Smooth muscle cell of the pulmonary artery (primary cell): ENCODE results near the gene GPR137. TPM values are rescaled to one million over a fixed set of nuclear protein-coding genes. Genes with fewer than 3 reads are reported as not detected.

Experiments
- total RNA-seq: library from RNA; depleted of rRNA; stranded (reverse); fragments of >200 nt; gene quantifications from 2 replicates; pipeline ENCODE4 v1.2.3, GENCODE V29; 2014

Gene GPR137
- 14.8 and 15.1 TPM in 2 replicates for total RNA-seq

GRCh38 chr11:64284962-64285884 is at the start of gene GPR137:
Gene GPR137, plus strand, starts transcription at chr11:64285848. Its CDS starts 677 bp downstream, at chr11:64286525.

GRCh38 chr11:64240435-64241240 is 45.0 kb upstream of the GPR137 start, which contains the start of gene FKBP2:
Gene FKBP2, plus strand, starts transcription at chr11:64241095. Its CDS starts 1,293 bp downstream, at chr11:64242388.

GRCh38 chr11:64246871-64247728 is 38.5 kb upstream of the GPR137 start, which contains the start of gene PPP1R14B:
Gene PPP1R14B, minus strand, starts transcription at chr11:64246943. Its CDS starts 270 bp downstream, at chr11:64246673.

GRCh38 chr11:64251016-64251752 is 34.5 kb upstream of the GPR137 start, which contains the start of gene PLCB3:
Gene PLCB3, plus strand, starts transcription at chr11:64251530. Its CDS starts 120 bp downstream, at chr11:64251650.

GRCh38 chr11:64284048-64284961 is 1.3 kb upstream of the GPR137 start, which contains the start of gene BAD:
Gene BAD, minus strand, starts transcription at chr11:64284665. Its CDS starts 297 bp downstream, at chr11:64284368.

DNA sequence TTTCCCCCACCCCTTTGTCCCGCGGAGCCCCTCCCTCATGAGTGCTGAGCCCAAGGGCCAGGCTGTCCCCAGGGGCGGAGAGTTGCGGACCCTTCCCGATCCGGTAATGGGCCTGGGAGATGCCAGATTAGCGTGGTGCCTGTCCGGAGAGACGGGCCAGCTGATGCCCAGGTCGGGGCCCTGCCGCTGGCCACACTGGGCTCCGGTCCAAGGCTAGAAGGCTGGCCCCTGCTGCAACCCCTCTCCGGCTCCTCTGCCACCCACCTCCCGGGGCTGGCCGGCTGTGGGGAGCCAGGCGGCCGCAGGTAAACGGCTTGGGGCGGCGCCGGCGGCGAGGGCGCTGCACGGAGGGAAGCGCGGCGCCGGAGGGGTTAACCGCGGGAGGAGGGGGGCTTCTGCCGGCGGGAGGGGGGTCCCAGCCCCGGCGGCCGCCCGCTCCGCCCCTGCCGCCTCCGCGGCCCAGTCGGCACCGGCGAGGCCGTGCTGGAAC is 5.7 kb downstream of the GPR137 start, which contains the start of gene KCNK4:
TSS of gene KCNK4 (plus strand) at position 41 of the 490 bp plus-strand sequence. CDS start 1,717 bp downstream, outside the sequence.

DNA sequence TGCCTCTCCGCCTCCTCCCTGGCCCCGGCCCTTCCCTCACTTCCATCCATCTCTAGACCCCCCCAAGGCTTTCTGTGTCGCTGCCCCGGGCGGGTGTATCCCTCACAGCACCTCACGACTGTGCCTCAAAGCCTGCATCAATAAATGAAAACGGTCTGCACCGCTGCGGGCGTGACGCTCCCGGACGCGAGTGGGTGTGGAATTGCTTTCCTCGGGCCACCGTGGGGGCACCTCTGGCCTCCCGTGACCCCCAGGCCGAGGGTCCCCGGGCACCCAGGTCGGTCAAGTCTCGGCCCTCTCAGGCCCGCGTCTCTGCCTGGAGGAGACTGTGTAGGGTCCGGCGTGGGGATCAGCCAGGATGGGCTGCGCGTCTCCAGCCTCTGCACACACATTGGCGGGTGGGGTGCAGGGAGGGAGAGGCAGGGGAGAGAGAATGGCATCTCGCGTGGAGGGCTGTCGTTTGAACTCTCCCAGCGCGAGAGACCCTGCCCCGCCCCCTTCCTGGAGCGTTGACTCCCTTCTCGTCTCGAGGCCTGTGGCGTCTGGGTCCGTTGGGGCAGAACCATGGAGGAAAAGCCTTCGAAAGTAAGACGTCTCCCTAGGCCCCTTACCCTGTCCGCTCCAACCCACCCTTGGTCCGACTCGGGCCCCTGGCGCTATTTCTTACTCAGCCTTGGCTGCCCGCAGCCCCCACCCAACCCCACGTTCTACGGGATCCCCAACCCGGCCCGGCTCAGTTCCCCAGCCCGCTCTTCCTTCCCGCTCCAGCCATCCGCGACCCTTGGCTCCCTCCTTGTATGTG is 14.4 kb downstream of the GPR137 start, which contains the start of gene CATSPERZ:
TSS of gene CATSPERZ (plus strand) at position 512 of the 802 bp plus-strand sequence. CDS start at position 565, 53 bp downstream.

GRCh38 chr11:64305075-64305690 is 19.5 kb downstream of the GPR137 start, which contains the start of gene ESRRA:
Gene ESRRA, plus strand, starts transcription at chr11:64305524. Its CDS starts 1,656 bp downstream, at chr11:64307180.

DNA sequence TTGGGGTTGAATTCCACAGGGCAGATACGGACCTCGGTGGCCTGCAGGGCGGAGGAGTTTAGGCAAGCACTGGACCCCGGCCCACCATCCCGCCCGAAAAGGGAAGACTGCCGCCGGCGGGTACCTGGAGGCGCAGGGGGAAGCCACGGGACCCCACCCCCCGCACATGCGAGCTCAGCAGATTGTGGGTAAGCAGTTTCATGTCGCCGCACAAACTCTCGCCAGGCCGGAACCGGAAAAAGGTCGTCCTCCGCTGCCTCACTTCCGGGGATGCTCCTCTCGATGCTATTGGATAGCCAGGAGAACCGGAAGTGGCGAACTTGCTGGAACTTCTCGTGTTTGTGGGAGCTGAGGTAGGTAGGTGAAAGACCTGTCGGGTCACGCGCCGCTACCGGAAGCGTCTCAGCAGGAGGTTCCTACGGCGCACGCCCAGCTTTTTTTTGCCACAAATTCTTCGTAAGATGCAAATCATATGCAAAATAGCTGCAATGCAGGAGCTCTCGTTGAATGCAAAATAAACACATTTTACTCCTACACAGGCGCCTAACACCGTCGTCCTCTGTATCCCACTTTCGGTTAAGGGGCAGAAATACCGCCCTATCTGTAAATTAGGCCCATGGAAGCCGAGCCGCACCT is 31.8 kb downstream of the GPR137 start, which contains the start of gene TRMT112:
TSS of gene TRMT112 (minus strand) at position 235 of the 636 bp plus-strand sequence. CDS start at position 202, 33 bp downstream.

DNA sequence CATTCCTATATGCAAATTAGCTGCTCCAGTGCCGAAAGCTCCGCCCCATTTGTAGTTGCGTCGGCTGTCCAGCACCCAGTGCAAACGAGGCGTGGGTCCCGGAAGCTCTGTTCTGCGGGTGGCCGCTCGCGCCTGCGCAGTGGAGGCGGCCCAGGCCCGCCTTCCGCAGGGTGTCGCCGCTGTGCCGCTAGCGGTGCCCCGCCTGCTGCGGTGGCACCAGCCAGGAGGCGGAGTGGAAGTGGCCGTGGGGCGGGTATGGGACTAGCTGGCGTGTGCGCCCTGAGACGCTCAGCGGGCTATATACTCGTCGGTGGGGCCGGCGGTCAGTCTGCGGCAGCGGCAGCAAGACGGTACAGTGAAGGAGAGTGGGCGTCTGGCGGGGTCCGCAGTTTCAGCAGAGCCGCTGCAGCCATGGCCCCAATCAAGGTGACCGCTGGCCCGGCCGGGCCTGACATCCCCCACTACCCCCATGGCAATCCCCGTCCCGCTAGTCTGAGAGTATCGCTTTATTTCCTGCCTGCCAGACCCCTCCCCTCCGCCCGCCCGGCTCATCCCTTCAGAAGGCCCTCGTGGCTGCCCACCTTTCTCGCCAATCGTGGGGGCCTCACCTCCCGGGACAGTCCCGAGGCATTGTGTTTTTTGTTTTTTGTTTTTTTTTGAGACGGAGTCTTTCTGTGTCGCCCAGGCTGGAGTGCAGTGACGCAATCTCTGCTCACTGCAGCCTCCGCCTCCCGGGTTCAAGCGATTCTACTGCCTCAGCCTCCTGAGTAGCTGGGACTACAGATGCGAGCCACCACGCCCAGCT is 32.5 kb downstream of the GPR137 start, which contains the start of gene PRDX5:
TSS of gene PRDX5 (plus strand) at position 161 of the 805 bp plus-strand sequence. CDS start at position 256, 95 bp downstream.

Other genes starting within 250 kb of the GPR137 start
- gene FLRT1, start 249.9 kb upstream of the GPR137 start, total RNA-seq: 0.03 and 0.07 TPM in 2 replicates
- 12.6 and 19.2 TPM in 2 replicates for gene MACROD1, start 119.7 kb upstream of the GPR137 start, total RNA-seq
- 111 and 134 TPM in 2 replicates for gene STIP1, start 99.7 kb upstream of the GPR137 start, total RNA-seq
- gene FERMT3, start 79.1 kb upstream of the GPR137 start, total RNA-seq: 4.1 and 21.1 TPM in 2 replicates
- 26.2 and 30.4 TPM in 2 replicates for gene TRPT1, start 59.7 kb upstream of the GPR137 start, total RNA-seq
- 46.1 and 50.8 TPM in 2 replicates for gene NUDT22, start 59.6 kb upstream of the GPR137 start, total RNA-seq
- 13.2 and 14.5 TPM in 2 replicates for gene DNAJC4, start 55.3 kb upstream of the GPR137 start, total RNA-seq
- 54.3 and 83.2 TPM in 2 replicates for gene VEGFB, start 51.3 kb upstream of the GPR137 start, total RNA-seq
- 80.7 and 81.8 TPM in 2 replicates for gene FKBP2, start 44.8 kb upstream of the GPR137 start, total RNA-seq
- gene PPP1R14B, start 38.9 kb upstream of the GPR137 start, total RNA-seq: 144 and 186 TPM in 2 replicates
- 39.9 and 51.0 TPM in 2 replicates for gene PLCB3, start 34.3 kb upstream of the GPR137 start, total RNA-seq
- 52.2 and 56.6 TPM in 2 replicates for gene BAD, start 1.2 kb upstream of the GPR137 start, total RNA-seq
- 0.13 and 0.20 TPM in 2 replicates for gene KCNK4, start 5.5 kb downstream of the GPR137 start, total RNA-seq
- gene CATSPERZ, start 14.5 kb downstream of the GPR137 start, total RNA-seq: not detected in 2 replicates
- 26.0 and 31.1 TPM in 2 replicates for gene ESRRA, start 19.7 kb downstream of the GPR137 start, total RNA-seq
- gene TRMT112, start 31.7 kb downstream of the GPR137 start, total RNA-seq: 150 and 180 TPM in 2 replicates
- gene PRDX5, start 32.3 kb downstream of the GPR137 start, total RNA-seq: 148 and 174 TPM in 2 replicates
- 0.85 and 1.2 TPM in 2 replicates for gene CCDC88B, start 54.4 kb downstream of the GPR137 start, total RNA-seq
- 37.9 and 52.5 TPM in 2 replicates for gene RPS6KA4, start 73.3 kb downstream of the GPR137 start, total RNA-seq